Caco-2 (cell line): ENCODE measurements around the gene TTC27. TPM values are rescaled to one million over a fixed set of nuclear protein-coding genes. Genes with fewer than 3 reads are reported as not detected.

Experiments used
- BruUV-seq: library from RNA; stranded (reverse); fragments of 400-500 nt; replicated peaks from 2 replicates; lab custom pipeline; 2021; lab: Mats Ljungman, UMichigan
- CTCF ChIA-PET: fragments of 300-600 bp; sonication (Branson Sonifier 250); formaldehyde crosslinking; loops from one replicate; lab custom pipeline; 2022; ENCODE audit warnings: antibody characterized with exemption; lab: Charles Lee
- POLR2A ChIA-PET: fragments of 300-600 bp; sonication (Branson Sonifier 250); formaldehyde crosslinking; loops from one replicate; lab custom pipeline; 2022; ENCODE audit warnings: antibody characterized with exemption; lab: Charles Lee
- DNase-seq, 2 experiments: peaks; one replicate each; pipeline versions ENCODE4 v3.0.0 to v3.0.0-alpha.2; 2020 to 2022
- H3K27me3 ChIP-seq: replicated peaks from 2 replicates; pipeline ENCODE4 v1.6.0; 2011; ENCODE audit warnings: low read length; ENCODE audit not compliant: control insufficient read depth, insufficient read depth
- H3K36me3 ChIP-seq: 2 replicates; pipeline ENCODE4 v1.5.1; 2011; ENCODE audit warnings: low read length; ENCODE audit not compliant: control insufficient read depth, insufficient read depth
- H3K4me1 ChIP-seq: fragments of 250-450 bp; sonication (Bioruptor Pico); 2 replicates; pipeline ENCODE4 v1.5.1; 2020; ENCODE audit warnings: mild to moderate bottlenecking
- H3K4me3 ChIP-seq: 2 replicates; pipeline ENCODE4 v1.5.1; 2011; ENCODE audit warnings: low read depth, mild to moderate bottlenecking, control low read depth, low read length
- H3K9me3 ChIP-seq: fragments of 250-450 bp; sonication (Bioruptor Pico); 2 replicates; pipeline ENCODE4 v1.5.1; 2020; ENCODE audit warnings: mild to moderate bottlenecking, moderate library complexity
- H3K27ac Mint-ChIP-seq: one replicate; pipeline ENCODE4 v1.8.0; 2022; ENCODE audit warnings: mixed read lengths; ENCODE audit not compliant: unreplicated experiment
- H3K27me3 Mint-ChIP-seq: one replicate; pipeline ENCODE4 v1.8.0; 2022; ENCODE audit warnings: mixed read lengths; ENCODE audit not compliant: insufficient read depth, unreplicated experiment
- H3K36me3 Mint-ChIP-seq: one replicate; pipeline ENCODE4 v1.8.0; 2022; ENCODE audit warnings: mild to moderate bottlenecking, mixed read lengths; ENCODE audit not compliant: insufficient read depth, unreplicated experiment
- H3K4me1 Mint-ChIP-seq: one replicate; pipeline ENCODE4 v1.8.0; 2022; ENCODE audit warnings: low read depth, mixed read lengths; ENCODE audit not compliant: unreplicated experiment
- H3K4me3 Mint-ChIP-seq: one replicate; pipeline ENCODE4 v1.8.0; 2022; ENCODE audit warnings: mild to moderate bottlenecking, moderate library complexity, mixed read lengths; ENCODE audit not compliant: unreplicated experiment
- H3K9me3 Mint-ChIP-seq: one replicate; pipeline ENCODE4 v1.8.0; 2022; ENCODE audit warnings: mixed read lengths; ENCODE audit not compliant: unreplicated experiment
- intact Hi-C: fragments of 100-400 bp; cut with micrococcal nuclease; formaldehyde crosslinking; loops from one replicate; pipeline ENCODE4 v1.10.0; 2022; ENCODE audit not compliant: unreplicated experiment
- total RNA-seq: library from RNA; stranded (reverse); gene quantifications from 2 replicates; pipeline ENCODE4 v1.2.3, GENCODE V29; 2022
- TF ChIP-seq, protein P1 (sequence below), 2 experiments: fragments of 200-600 bp in 1 of 2; IDR thresholded peaks; 1 replicate in 1 of 2; 2 replicates in 1 of 2; pipeline versions ENCODE4 v1.5.1 to v1.8.0; 2011 to 2022; ENCODE audit warnings: antibody characterized with exemption in 1 of 2, control low read depth in 1 of 2, inconsistent platforms in 1 of 2, low read depth in 1 of 2, low read length in 1 of 2, mild to moderate bottlenecking in 1 of 2, moderate library complexity in 1 of 2; ENCODE audit not compliant: insufficient read depth in 1 of 2, severe bottlenecking in 1 of 2, unreplicated experiment in 1 of 2

Gene TTC27
- total RNA-seq, 1 experiment from 2014 or later, result 20.6 TPM

DNA sequence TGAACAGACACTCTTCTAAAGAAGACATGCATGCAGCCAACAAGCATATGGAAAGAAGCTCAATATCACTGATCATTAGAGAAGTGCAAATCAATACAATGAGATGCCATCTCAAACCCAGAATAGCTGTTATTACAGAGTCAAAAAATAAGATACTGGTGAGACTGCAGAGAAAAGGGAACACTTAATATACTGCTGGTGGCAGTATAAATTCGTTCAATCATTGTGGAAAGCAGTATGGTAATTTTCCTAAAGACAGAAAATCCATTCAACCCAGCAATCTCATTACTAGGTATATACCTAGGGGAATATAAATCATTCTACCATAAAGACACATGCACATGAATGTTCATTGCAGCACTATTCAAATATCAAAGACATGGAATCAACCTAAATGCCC, 202.3 kb downstream of the TTC27 start:
- no peak overlapping the region for H3K4me3 ChIP-seq
- Mint-ChIP-seq H3K27me3 (no peaks in the 10 kb centered on the region), H3K9me3 (peaks cover 38% of the 10 kb centered on the region), H3K27ac (no peak overlapping the region), H3K4me3 (no peak overlapping the region), H3K36me3 (peaks cover 16% of the 10 kb centered on the region), H3K4me1 (peaks cover 26% of the 10 kb centered on the region)
- peaks cover 16% of the 10 kb centered on the region for H3K9me3 ChIP-seq
- no peaks in the 10 kb centered on the region for H3K36me3 ChIP-seq
- peaks cover 28% of the 10 kb centered on the region for H3K4me1 ChIP-seq
- no peak for DNase-seq
- POLR2A ChIA-PET, result no interaction called here
- CTCF ChIA-PET, result no interaction called here
- BruUV-seq, result no TSS peak
- no peaks in the 10 kb centered on the region for H3K27me3 ChIP-seq
- TF ChIP-seq, protein P1, sequence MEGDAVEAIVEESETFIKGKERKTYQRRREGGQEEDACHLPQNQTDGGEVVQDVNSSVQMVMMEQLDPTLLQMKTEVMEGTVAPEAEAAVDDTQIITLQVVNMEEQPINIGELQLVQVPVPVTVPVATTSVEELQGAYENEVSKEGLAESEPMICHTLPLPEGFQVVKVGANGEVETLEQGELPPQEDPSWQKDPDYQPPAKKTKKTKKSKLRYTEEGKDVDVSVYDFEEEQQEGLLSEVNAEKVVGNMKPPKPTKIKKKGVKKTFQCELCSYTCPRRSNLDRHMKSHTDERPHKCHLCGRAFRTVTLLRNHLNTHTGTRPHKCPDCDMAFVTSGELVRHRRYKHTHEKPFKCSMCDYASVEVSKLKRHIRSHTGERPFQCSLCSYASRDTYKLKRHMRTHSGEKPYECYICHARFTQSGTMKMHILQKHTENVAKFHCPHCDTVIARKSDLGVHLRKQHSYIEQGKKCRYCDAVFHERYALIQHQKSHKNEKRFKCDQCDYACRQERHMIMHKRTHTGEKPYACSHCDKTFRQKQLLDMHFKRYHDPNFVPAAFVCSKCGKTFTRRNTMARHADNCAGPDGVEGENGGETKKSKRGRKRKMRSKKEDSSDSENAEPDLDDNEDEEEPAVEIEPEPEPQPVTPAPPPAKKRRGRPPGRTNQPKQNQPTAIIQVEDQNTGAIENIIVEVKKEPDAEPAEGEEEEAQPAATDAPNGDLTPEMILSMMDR (IDR thresholded peaks at IDR 0.05; ENCODE audit: insufficient read depth in 1 of 2, low read depth in 1 of 2, low read length in 1 of 2, severe bottlenecking in 1 of 2, unreplicated experiment in 1 of 2), result no peak
- intact Hi-C loops, result no loop called here

DNA sequence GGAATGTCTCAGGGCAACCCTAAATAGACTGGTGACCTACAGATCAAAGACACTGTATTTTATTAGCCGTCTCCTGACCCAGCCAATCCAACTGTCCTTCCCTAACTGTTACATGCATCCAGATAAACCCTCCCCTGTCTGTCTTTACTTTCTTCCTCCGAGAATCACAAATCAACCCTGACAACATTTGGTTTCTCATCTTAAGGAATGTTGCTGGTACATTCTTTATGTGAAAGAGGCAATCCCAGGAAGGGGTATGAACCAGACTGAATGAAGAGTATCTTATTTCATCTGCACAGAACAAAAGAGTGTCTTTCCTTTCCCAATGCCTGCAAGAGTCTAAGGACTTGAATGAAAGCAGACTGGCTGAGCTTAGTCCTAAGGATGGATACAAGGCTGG, 205.0 kb downstream of the TTC27 start:
- peaks cover 51% of the 10 kb centered on the region for H3K4me1 Mint-ChIP-seq
- H3K4me3 Mint-ChIP-seq, result peak overlapping the region; percentile 56
- no peaks in the 10 kb centered on the region for H3K36me3 ChIP-seq
- H3K9me3 ChIP-seq, result peaks cover 16% of the 10 kb centered on the region
- no peaks in the 10 kb centered on the region for H3K27me3 Mint-ChIP-seq
- ChIA-PET CTCF (interaction anchor here (0.6 kb wide), 1 partner anchor 112 kb away, joined by 4 read pairs; no protein-coding TSS in a partner anchor), POLR2A (no interaction called here)
- TF ChIP-seq, protein P1 (IDR thresholded peaks at IDR 0.05; ENCODE audit: insufficient read depth in 1 of 2, low read depth in 1 of 2, low read length in 1 of 2, severe bottlenecking in 1 of 2, unreplicated experiment in 1 of 2), result no peak
- H3K36me3 Mint-ChIP-seq, result peaks cover 15% of the 10 kb centered on the region
- intact Hi-C loops, result loop anchor here (1.0 to 2.0 kb wide), 3 partner anchors 28 to 113 kb away; partner anchors contain the start of gene LTBP1
- no TSS peak for BruUV-seq
- no peak overlapping the region for H3K4me3 ChIP-seq
- H3K27me3 ChIP-seq, result no peaks in the 10 kb centered on the region
- H3K27ac Mint-ChIP-seq, result peak overlapping the region; percentile 84
- H3K9me3 Mint-ChIP-seq, result peaks cover 43% of the 10 kb centered on the region
- DNase-seq, result peak; percentile 68 to 70
- peaks cover 45% of the 10 kb centered on the region for H3K4me1 ChIP-seq

DNA sequence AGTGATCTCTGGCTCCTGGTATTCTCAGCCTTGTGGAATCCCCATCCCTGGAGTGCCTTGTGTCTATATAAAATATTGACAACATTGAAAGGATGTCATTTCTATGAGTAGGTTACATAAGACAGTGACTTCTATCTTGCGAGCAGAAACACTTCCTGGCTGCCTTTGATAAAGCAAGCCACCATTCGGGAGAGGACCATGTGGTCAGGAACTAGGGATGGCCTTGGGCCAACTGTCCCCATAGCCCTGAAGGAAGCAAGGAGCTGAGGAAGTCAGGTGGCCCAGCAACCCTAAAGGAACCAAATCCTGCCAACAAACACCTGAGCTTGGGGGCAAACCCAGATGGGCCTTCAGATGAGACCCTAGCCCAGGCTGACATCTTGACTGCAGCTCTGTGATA, 205.9 kb downstream of the TTC27 start:
- Mint-ChIP-seq H3K36me3 (peaks cover 10% of the 10 kb centered on the region), H3K27ac (no peak overlapping the region), H3K4me3 (no peak overlapping the region), H3K4me1 (peaks cover 60% of the 10 kb centered on the region), H3K27me3 (no peaks in the 10 kb centered on the region), H3K9me3 (peaks cover 34% of the 10 kb centered on the region)
- peaks cover 10% of the 10 kb centered on the region for H3K9me3 ChIP-seq
- H3K4me3 ChIP-seq, result no peak overlapping the region
- H3K4me1 ChIP-seq, result peaks cover 46% of the 10 kb centered on the region
- no peaks in the 10 kb centered on the region for H3K36me3 ChIP-seq
- H3K27me3 ChIP-seq, result no peaks in the 10 kb centered on the region
- DNase-seq, result no peak
- BruUV-seq, result no TSS peak
- CTCF ChIA-PET, result no interaction called here
- POLR2A ChIA-PET, result no interaction called here
- TF ChIP-seq, protein P1 (IDR thresholded peaks at IDR 0.05; ENCODE audit: insufficient read depth in 1 of 2, low read depth in 1 of 2, low read length in 1 of 2, severe bottlenecking in 1 of 2, unreplicated experiment in 1 of 2), result no peak
- intact Hi-C loops, result loop anchor here (1.0 to 2.0 kb wide), 2 partner anchors 61 to 113 kb away; partner anchors contain the start of gene LTBP1
